GM12878 (cell line): Measurements from ENCODE around the gene YBX2. TPM values are rescaled to one million over a fixed set of nuclear protein-coding genes. Genes with fewer than 3 reads are reported as not detected.

Experiments
- ASH2L ChIP-seq: fragments of 300-600, 200-600 bp; sonication (generic); IDR thresholded peaks from 2 replicates; pipeline ENCODE4 v1.6.1; 2017; ENCODE audit warnings: low read depth, mild to moderate bottlenecking, borderline replicate concordance
- BHLHE40 ChIP-seq, 2 experiments: fragments of 450-650 bp in 1 of 2; IDR thresholded peaks; 2 replicates each; pipeline ENCODE4 v1.6.1; 2011 to 2017; ENCODE audit warnings: low read depth in 2 of 2, borderline replicate concordance in 1 of 2, improper control_type of control experiment in 1 of 2, low read length in 1 of 2, mild to moderate bottlenecking in 1 of 2
- CHD4 ChIP-seq: fragments of 200-600 bp; sonication (generic); IDR thresholded peaks from 2 replicates; pipeline ENCODE4 v1.6.1; 2016; ENCODE audit warnings: mild to moderate bottlenecking
- DPF2 ChIP-seq: fragments of 450-650 bp; IDR thresholded peaks from 2 replicates; pipeline ENCODE4 v1.6.1; 2017; ENCODE audit warnings: mild to moderate bottlenecking
- E2F4 ChIP-seq: IDR thresholded peaks from 2 replicates; pipeline ENCODE4 v1.6.1; 2012; ENCODE audit warnings: low read depth, low read length, improper control_type of control experiment
- EED ChIP-seq: sonication (generic); IDR thresholded peaks from 2 replicates; pipeline ENCODE4 v1.6.1; 2016; ENCODE audit warnings: antibody characterized with exemption, low read depth
- EGR1 ChIP-seq, 2 experiments: IDR thresholded peaks; 1 replicate in 1 of 2; 2 replicates in 1 of 2; pipeline ENCODE4 v1.6.1; 2011 to 2012; ENCODE audit warnings: low read depth in 2 of 2, low read length in 2 of 2, borderline replicate concordance in 1 of 2, mild to moderate bottlenecking in 1 of 2, moderate library complexity in 1 of 2
- HDGF ChIP-seq: fragments of 450-650 bp; IDR thresholded peaks from 2 replicates; pipeline ENCODE4 v1.6.1; 2016; ENCODE audit warnings: antibody characterized with exemption
- IKZF1 ChIP-seq: fragments of 450-650 bp; conservative IDR thresholded peaks from 2 replicates; pipeline ENCODE4 v1.6.1; 2017; ENCODE audit warnings: antibody characterized with exemption, mild to moderate bottlenecking
- IRF5 ChIP-seq: fragments of 450-650 bp; IDR thresholded peaks from 2 replicates; pipeline ENCODE4 v1.6.1; 2017; ENCODE audit warnings: borderline replicate concordance
- LARP7 ChIP-seq: fragments of 450-650 bp; IDR thresholded peaks from 2 replicates; pipeline ENCODE4 v1.6.1; 2017; ENCODE audit warnings: mild to moderate bottlenecking
- MEF2B ChIP-seq: fragments of 450-650 bp; IDR thresholded peaks from 2 replicates; pipeline ENCODE4 v1.6.1; 2018; ENCODE audit warnings: mild to moderate bottlenecking, moderate library complexity; ENCODE audit not compliant: partially characterized antibody, poor library complexity, severe bottlenecking
- MTA3 ChIP-seq: IDR thresholded peaks from 2 replicates; pipeline ENCODE4 v1.6.1; 2012; ENCODE audit warnings: low read length, inconsistent platforms, borderline replicate concordance
- NKRF ChIP-seq: fragments of 450-650 bp; conservative IDR thresholded peaks from 2 replicates; pipeline ENCODE4 v1.6.1; 2017; ENCODE audit warnings: mild to moderate bottlenecking, moderate library complexity
- NR2C2 ChIP-seq: IDR thresholded peaks from 2 replicates; pipeline ENCODE4 v1.6.1; 2011; ENCODE audit warnings: borderline replicate concordance, low read depth; ENCODE audit not compliant: control insufficient read depth, insufficient read length
- POLR2AphosphoS5 ChIP-seq: IDR thresholded peaks from 2 replicates; pipeline ENCODE4 v1.6.1; 2011; ENCODE audit warnings: mild to moderate bottlenecking, low read length, inconsistent platforms
- REST ChIP-seq: IDR thresholded peaks from 2 replicates; pipeline ENCODE4 v1.6.1; 2012; ENCODE audit warnings: mild to moderate bottlenecking, low read depth, low read length
- RUNX3 ChIP-seq: IDR thresholded peaks from 2 replicates; pipeline ENCODE4 v1.6.1; 2012; ENCODE audit warnings: low read length, inconsistent platforms
- SMAD1 ChIP-seq: fragments of 450-650 bp; IDR thresholded peaks from 2 replicates; pipeline ENCODE4 v1.6.1; 2018; ENCODE audit warnings: mild to moderate bottlenecking, low read depth; ENCODE audit not compliant: partially characterized antibody
- SMARCA5 ChIP-seq: fragments of 450-650 bp; IDR thresholded peaks from 2 replicates; pipeline ENCODE4 v1.6.1; 2017; ENCODE audit warnings: mild to moderate bottlenecking
- SP1 ChIP-seq: IDR thresholded peaks from one replicate; pipeline ENCODE4 v1.6.1; 2011; ENCODE audit warnings: low read depth, low read length
- TCF7 ChIP-seq: IDR thresholded peaks from 2 replicates; pipeline ENCODE4 v1.6.1; 2014; ENCODE audit warnings: antibody characterized with exemption, borderline replicate concordance
- YY1 ChIP-seq: IDR thresholded peaks from 2 replicates; pipeline ENCODE4 v1.6.1; 2011; ENCODE audit warnings: low read depth, mild to moderate bottlenecking, low read length
- ZNF384 ChIP-seq: IDR thresholded peaks from 2 replicates; pipeline ENCODE4 v1.6.1; 2012; ENCODE audit warnings: low read depth, mild to moderate bottlenecking, low read length, improper control_type of control experiment, borderline replicate concordance
- polyA plus RNA-seq, 11 experiments: library from polyadenylated mRNA; depleted of rRNA in 4 of 11; unstranded in 6 of 11; stranded (reverse) in 5 of 11; fragments of >200 nt; fragmentation: Nextera tagmentation in 4 of 11; fragmentation: Illumina TruSeq in 1 of 11; extraction: Ambion mirVana in 4 of 11; extraction: Trizol in 1 of 11; gene quantifications; 1 replicate in 1 of 11; 2 replicates in 10 of 11; pipeline versions ENCODE4 v1.2.1 to v1.2.3, GENCODE V29; 2011 to 2016; ENCODE audit warnings: inconsistent platforms in 2 of 11, missing spikeins in 2 of 11, low read depth in 1 of 11
- total RNA-seq, 4 experiments: library from RNA; depleted of rRNA in 3 of 4; stranded (reverse); fragments of >200 nt in 3 of 4; fragmentation: Illumina TruSeq in 1 of 4; extraction: Trizol in 1 of 4; gene quantifications; 2 replicates each; pipeline versions ENCODE4 v1.2.1 to v1.2.3, GENCODE V29; 2013 to 2021

Gene YBX2
- total and polyA plus RNA-seq, 10 of the 15 experiments (the other 5 are each of a cell fraction or from before 2014, with no cell fraction given), result not detected

GRCh38 chr17:7329997-7330637 lies 35.7 kb upstream of the YBX2 start (continued):
- TF ChIP-seq TCF7 (no peak), MTA3 (no peak), NKRF (0 out of 2 replicates have a peak, but pooled peaks have one; percentile 27), NR2C2 (no peak), ZNF384 (no peak), HDGF (no peak), EED (no peak), DPF2 (peak; percentile 74; the same call in 1 of the 2 replicates), SMARCA5 (0 out of 2 replicates have a peak, but pooled peaks have one; percentile 29), E2F4 (no peak), REST (no peak), EGR1 (IDR thresholded peaks at IDR 0.05; ENCODE audit: borderline replicate concordance in 1 of 2, low read depth in 2 of 2, low read length in 2 of 2) (no peak), IKZF1 (peak; percentile 14; the same call in 1 of the 2 replicates), RUNX3 (peak; percentile 68), MEF2B (peak; percentile 84), SMAD1 (no peak), LARP7 (no peak), POLR2AphosphoS5 (no peak; the same call in 1 of the 2 replicates), ASH2L (no peak), YY1 (0 out of 2 replicates have a peak, but pooled peaks have one; percentile 35), BHLHE40 (IDR thresholded peaks at IDR 0.05; ENCODE audit: borderline replicate concordance in 1 of 2, low read depth in 2 of 2, low read length in 1 of 2) (peak in 1 of 2 experiments; percentile 70; a peak in 2 of 4 replicates), CHD4 (no peak), SP1 (peak; percentile 43), IRF5 (no peak)
